Prostate gland (tissue), 2 donors: Measurements from ENCODE around the gene UBE2O.

Experiments used
- CTCF ChIP-seq, 4 experiments: fragments of 200-600 bp in 2 of 4; fragments of 450-650 bp in 2 of 4; sonication (generic) in 2 of 4; IDR thresholded peaks; 1 replicate in 3 of 4; 2 replicates in 1 of 4; pipeline ENCODE4 v1.5.1; 2016 to 2019; ENCODE audit warnings: antibody characterized with exemption in 4 of 4, mild to moderate bottlenecking in 2 of 4, moderate library complexity in 2 of 4
- POLR2A ChIP-seq: fragments of 450-650 bp; IDR thresholded peaks from one replicate; pipeline ENCODE4 v1.6.1; 2016; ENCODE audit warnings: antibody characterized with exemption, mild to moderate bottlenecking

- TF ChIP-seq POLR2A, result no peak
- no peak for TF ChIP-seq CTCF (IDR thresholded peaks at IDR 0.05)
These were observed 39.4 kb upstream of the UBE2O start for GRCh38 chr17:76492123-76492988.
